Thoracic aorta (tissue), 2 donors: ENCODE results near the gene PTMS. TPM values are rescaled to one million over a fixed set of nuclear protein-coding genes. Genes with fewer than 3 reads are reported as not detected.
A peak's percentile ranks its signal among the peaks of the same experiment; 100 is the strongest.

Experiments used
- ATAC-seq: fragments of 150-250 bp; one replicate; pipeline ENCODE4 v1.8.0; 2017; ENCODE audit warnings: low read depth; ENCODE audit not compliant: insufficient number of reproducible peaks, low FRiP score
- DNase-seq: peaks from one replicate; pipeline ENCODE4 v3.0.0-alpha.2; 2020; ENCODE audit warnings: low spot score
- H3K27ac ChIP-seq, 2 donors: fragments of 200-600 bp; sonication (generic); 1 replicate in 1 of 2; 2 replicates in 1 of 2; pipeline ENCODE4 v1.5.1; 2016; ENCODE audit warnings: mild to moderate bottlenecking in 2 of 2, moderate library complexity in 2 of 2
- H3K27me3 ChIP-seq: fragments of 200-600 bp; sonication (generic); replicated peaks from 2 replicates; pipeline ENCODE4 v1.6.0; 2016; ENCODE audit warnings: mild to moderate bottlenecking; ENCODE audit not compliant: insufficient read depth
- H3K36me3 ChIP-seq: fragments of 200-600 bp; sonication (generic); one replicate; pipeline ENCODE4 v1.5.1; 2016
- H3K4me1 ChIP-seq, 2 donors: fragments of 200-600 bp; sonication (generic); 1 replicate in 1 of 2; 2 replicates in 1 of 2; pipeline versions ENCODE4 v1.5.1 to v1.6.0; 2016; ENCODE audit warnings: low read depth in 2 of 2, mild to moderate bottlenecking in 1 of 2; ENCODE audit not compliant: control insufficient read depth in 1 of 2
- H3K4me3 ChIP-seq: fragments of 200-600 bp; sonication (generic); 2 replicates; pipeline ENCODE4 v1.5.1; 2016; ENCODE audit warnings: mild to moderate bottlenecking
- H3K9me3 ChIP-seq: fragments of 200-600 bp; sonication (generic); 2 replicates; pipeline ENCODE4 v1.5.1; 2016
- CTCF ChIP-seq: fragments of 200-600 bp; sonication (generic); IDR thresholded peaks from one replicate; pipeline ENCODE4 v1.5.1; 2019; ENCODE audit warnings: antibody characterized with exemption
- total RNA-seq, 2 donors: library from RNA; depleted of rRNA; stranded (reverse); fragments of >200 nt; gene quantifications; one replicate each; pipeline versions ENCODE4 v1.1.0 to v1.2.3, GENCODE V29; 2016

The PTMS gene
- total RNA-seq, 2 donors from 2014 or later, result 168 to 186 TPM

- H3K4me1 ChIP-seq, result peaks cover 8 to 15% of the 10 kb centered on the region in 2 donors
- H3K36me3 ChIP-seq, result peaks cover 49% of the 10 kb centered on the region
- no peaks in the 10 kb centered on the region for H3K27me3 ChIP-seq
- no peak for TF ChIP-seq CTCF
- no peak overlapping the region for H3K27ac ChIP-seq
- H3K4me3 ChIP-seq, result no peak overlapping the region
- no peaks in the 10 kb centered on the region for H3K9me3 ChIP-seq
- DNase-seq, result no peak
- no peak for ATAC-seq
Measured at GRCh38 chr12:6747216-6747615, 18.9 kb upstream of the PTMS start.

GRCh38 chr12:6748761-6749160 lies 17.4 kb upstream of the PTMS start:
- DNase-seq (no peak), ATAC-seq (no peak)
- Histone ChIP-seq H3K27me3 (no peaks in the 10 kb centered on the region), H3K27ac (no peak overlapping the region), H3K4me3 (no peak overlapping the region), H3K9me3 (no peaks in the 10 kb centered on the region), H3K4me1 (peaks cover 9 to 18% of the 10 kb centered on the region in 2 donors), H3K36me3 (peaks cover 49% of the 10 kb centered on the region)
- no peak for TF ChIP-seq CTCF

- no peak for TF ChIP-seq CTCF
- Histone ChIP-seq H3K4me3 (no peak overlapping the region), H3K4me1 (peaks cover 9 to 22% of the 10 kb centered on the region in 2 donors), H3K27ac (no peak overlapping the region), H3K9me3 (no peaks in the 10 kb centered on the region), H3K36me3 (peaks cover 49% of the 10 kb centered on the region), H3K27me3 (no peaks in the 10 kb centered on the region)
- DNase-seq (no peak), ATAC-seq (no peak)
Measured at GRCh38 chr12:6750506-6750905, 15.7 kb upstream of the PTMS start.

- Histone ChIP-seq H3K4me1 (peaks cover 9 to 22% of the 10 kb centered on the region in 2 donors), H3K36me3 (peaks cover 47% of the 10 kb centered on the region), H3K27me3 (no peaks in the 10 kb centered on the region), H3K27ac (peak overlapping the region; percentile 89 to 92), H3K9me3 (no peaks in the 10 kb centered on the region), H3K4me3 (peak overlapping the region; percentile 98)
- DNase-seq (no peak), ATAC-seq (no peak)
- no peak for TF ChIP-seq CTCF
Measured at GRCh38 chr12:6751767-6752166, 14.4 kb upstream of the PTMS start.

GRCh38 chr12:6752167-6752920 lies 13.8 kb upstream of the PTMS start:
- no peak for TF ChIP-seq CTCF
- ATAC-seq (no peak), DNase-seq (no peak)
- Histone ChIP-seq H3K36me3 (peaks cover 41% of the 10 kb centered on the region), H3K9me3 (no peaks in the 10 kb centered on the region), H3K4me3 (peak overlapping the region; percentile 98), H3K4me1 (peaks cover 9 to 22% of the 10 kb centered on the region in 2 donors), H3K27ac (peak overlapping the region; percentile 89 to 92), H3K27me3 (no peaks in the 10 kb centered on the region)
